Omental fat pad (tissue), 4 donors: ENCODE data around the gene RIPK4. TPM values are rescaled to one million over a fixed set of nuclear protein-coding genes. Genes with fewer than 3 reads are reported as not detected.

Experiments used
- ATAC-seq: fragments of 150-250 bp; one replicate; pipeline ENCODE4 v1.9.1; 2016; ENCODE audit warnings: mild to moderate bottlenecking, moderate library complexity; ENCODE audit not compliant: low FRiP score
- DNase-seq: peaks from one replicate; pipeline ENCODE4 v3.0.0-alpha.2; 2019; ENCODE audit warnings: low spot score
- total RNA-seq, 4 donors: library from RNA; depleted of rRNA; stranded (reverse); fragments of >200 nt; gene quantifications; one replicate each; pipeline ENCODE4 v1.1.0, GENCODE V29; 2016
- TF ChIP-seq, protein P1 (sequence below), 3 donors: fragments of 450-650 bp; IDR thresholded peaks; one replicate each; pipeline ENCODE4 v1.5.1; 2016 to 2017; ENCODE audit warnings: antibody characterized with exemption in 3 of 3, mild to moderate bottlenecking in 3 of 3, moderate library complexity in 2 of 3

RIPK4 gene
- total RNA-seq, 4 donors from 2014 or later = 2.5 to 17.7 (median 4.9) TPM; not detected in 1

DNA sequence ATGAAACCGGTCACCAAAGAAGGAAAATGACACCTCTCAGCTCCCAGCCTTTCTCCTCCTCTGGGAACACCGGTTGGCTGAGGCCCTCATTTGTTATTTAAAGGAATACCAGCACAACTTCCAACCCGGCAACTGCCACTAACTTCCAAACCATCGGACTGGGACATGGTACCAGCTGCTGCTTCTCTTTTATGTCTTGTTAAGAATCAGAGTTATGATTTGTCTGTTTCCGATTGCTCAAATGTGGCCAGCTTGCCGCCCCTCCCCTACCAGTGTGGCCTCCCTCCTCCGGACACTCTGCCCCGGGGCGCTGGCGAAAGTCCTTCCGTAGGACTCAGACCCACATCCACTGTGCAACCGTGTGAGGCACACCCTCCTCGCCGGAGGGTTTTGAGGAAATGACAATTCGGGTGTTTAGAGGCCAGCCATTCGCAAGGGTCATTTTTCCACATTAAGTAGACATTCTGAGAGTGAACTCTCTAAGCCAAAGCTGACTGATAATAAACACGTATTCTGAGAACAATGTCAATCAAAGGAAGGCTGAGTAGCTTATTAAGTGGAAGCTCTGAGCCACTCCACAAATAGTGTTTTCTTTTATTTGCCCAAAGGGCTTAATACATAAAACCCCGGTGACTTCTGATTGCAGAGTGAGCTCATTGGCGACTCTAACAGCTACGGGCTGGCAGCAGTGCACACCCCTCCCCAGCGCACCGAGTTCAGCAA, 5.5 kb downstream of the RIPK4 start:
- TF ChIP-seq, protein P1, sequence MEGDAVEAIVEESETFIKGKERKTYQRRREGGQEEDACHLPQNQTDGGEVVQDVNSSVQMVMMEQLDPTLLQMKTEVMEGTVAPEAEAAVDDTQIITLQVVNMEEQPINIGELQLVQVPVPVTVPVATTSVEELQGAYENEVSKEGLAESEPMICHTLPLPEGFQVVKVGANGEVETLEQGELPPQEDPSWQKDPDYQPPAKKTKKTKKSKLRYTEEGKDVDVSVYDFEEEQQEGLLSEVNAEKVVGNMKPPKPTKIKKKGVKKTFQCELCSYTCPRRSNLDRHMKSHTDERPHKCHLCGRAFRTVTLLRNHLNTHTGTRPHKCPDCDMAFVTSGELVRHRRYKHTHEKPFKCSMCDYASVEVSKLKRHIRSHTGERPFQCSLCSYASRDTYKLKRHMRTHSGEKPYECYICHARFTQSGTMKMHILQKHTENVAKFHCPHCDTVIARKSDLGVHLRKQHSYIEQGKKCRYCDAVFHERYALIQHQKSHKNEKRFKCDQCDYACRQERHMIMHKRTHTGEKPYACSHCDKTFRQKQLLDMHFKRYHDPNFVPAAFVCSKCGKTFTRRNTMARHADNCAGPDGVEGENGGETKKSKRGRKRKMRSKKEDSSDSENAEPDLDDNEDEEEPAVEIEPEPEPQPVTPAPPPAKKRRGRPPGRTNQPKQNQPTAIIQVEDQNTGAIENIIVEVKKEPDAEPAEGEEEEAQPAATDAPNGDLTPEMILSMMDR (IDR thresholded peaks at IDR 0.05) = no peak
- DNase-seq = no peak
- no peak for ATAC-seq

GRCh38 chr21:41760411-41760810, 6.4 kb downstream of the RIPK4 start:
- ATAC-seq = no peak
- no peak for DNase-seq
- TF ChIP-seq, protein P1 (IDR thresholded peaks at IDR 0.05) = no peak

- no peak for ATAC-seq
- TF ChIP-seq, protein P1 (IDR thresholded peaks at IDR 0.05) = no peak
Measured at GRCh38 chr21:41759926-41760325, 6.9 kb downstream of the RIPK4 start.

GRCh38 chr21:41759214-41759840, 7.5 kb downstream of the RIPK4 start:
- DNase-seq = no peak
- ATAC-seq = no peak
- TF ChIP-seq, protein P1 (IDR thresholded peaks at IDR 0.05) = no peak

More at GRCh38 chr21:41759926-41760325, 6.9 kb downstream of the RIPK4 start:
- no peak for DNase-seq

GRCh38 chr21:41758550-41758949, 8.3 kb downstream of the RIPK4 start:
- TF ChIP-seq, protein P1 (IDR thresholded peaks at IDR 0.05) = no peak
- no peak for DNase-seq

GRCh38 chr21:41755934-41756773, 10.7 kb downstream of the RIPK4 start:
- TF ChIP-seq, protein P1 (IDR thresholded peaks at IDR 0.05) = no peak
- DNase-seq = no peak
- no peak for ATAC-seq

More at GRCh38 chr21:41758550-41758949, 8.3 kb downstream of the RIPK4 start:
- ATAC-seq = no peak
